Fibroblast of villous mesenchyme (primary cell): ENCODE measurements around the gene ATP8B1. TPM values are rescaled to one million over a fixed set of nuclear protein-coding genes. Genes with fewer than 3 reads are reported as not detected.
A peak's percentile ranks its signal among the peaks of the same experiment; 100 is the strongest.

Source experiments
- DNase-seq: peaks from one replicate; pipeline ENCODE4 v3.0.0-alpha.2; 2010; ENCODE audit warnings: low read depth
- H3K4me3 ChIP-seq: 2 replicates; pipeline ENCODE4 v1.5.1; 2011; ENCODE audit warnings: low read depth, mild to moderate bottlenecking, low read length
- CTCF ChIP-seq: IDR thresholded peaks from 2 replicates; pipeline ENCODE4 v1.5.1; 2012; ENCODE audit warnings: low read depth, mild to moderate bottlenecking, low read length; ENCODE audit not compliant: insufficient read depth
- total RNA-seq: library from RNA; depleted of rRNA; stranded (reverse); fragments of >200 nt; gene quantifications from 2 replicates; pipeline ENCODE4 v1.2.3, GENCODE V29; 2012

The ATP8B1 gene
- total RNA-seq, 1 donor: 26.3 TPM

GRCh38 chr18:57807336-57808117, 4.4 kb upstream of the ATP8B1 start:
- peak; percentile 14 for DNase-seq
- no peak overlapping the region for H3K4me3 ChIP-seq
- no peak for TF ChIP-seq CTCF

GRCh38 chr18:57806978-57807285, 3.8 kb upstream of the ATP8B1 start:
- DNase-seq: no peak
- no peak for TF ChIP-seq CTCF

GRCh38 chr18:57806201-57806977, 3.3 kb upstream of the ATP8B1 start:
- no peak overlapping the region for H3K4me3 ChIP-seq
- DNase-seq: no peak
- no peak for TF ChIP-seq CTCF

More at GRCh38 chr18:57806978-57807285, 3.8 kb upstream of the ATP8B1 start:
- H3K4me3 ChIP-seq: no peak overlapping the region

GRCh38 chr18:57805117-57805516, 2.0 kb upstream of the ATP8B1 start:
- no peak for DNase-seq
- no peak overlapping the region for H3K4me3 ChIP-seq
- TF ChIP-seq CTCF: no peak

- no peak overlapping the region for H3K4me3 ChIP-seq
- no peak for DNase-seq
- no peak for TF ChIP-seq CTCF
These were observed 1.4 kb upstream of the ATP8B1 start for GRCh38 chr18:57804557-57804956.

- TF ChIP-seq CTCF: no peak
- peak overlapping the region; percentile 83 for H3K4me3 ChIP-seq
- no peak for DNase-seq
These were observed 657 bp downstream of the ATP8B1 start for GRCh38 chr18:57802213-57803102.
